Cardiac muscle cell (in vitro differentiated cells and primary cell): ENCODE data around the gene PHF13. TPM values are rescaled to one million over a fixed set of nuclear protein-coding genes. Genes with fewer than 3 reads are reported as not detected.
"Not testable (repeated sequence)": the region's sequence is repeated elsewhere in the genome, so short reads cannot be mapped to it uniquely, and the experiment has no call there.

ENCODE experiments used
- DNase-seq, 2 donors: peaks; one replicate each; pipeline versions ENCODE4 v3.0.0 to v3.0.0-alpha.2; 2010 to 2017; ENCODE audit warnings: low read depth in 1 of 2, low spot score in 1 of 2
- H3K27ac ChIP-seq: fragments of 200-600 bp; sonication (generic); 2 replicates; pipeline ENCODE4 v1.5.1; 2016
- H3K27me3 ChIP-seq: fragments of 200-600 bp; sonication (generic); 2 replicates; pipeline ENCODE4 v1.6.0; 2016; ENCODE audit warnings: control low read depth
- H3K36me3 ChIP-seq: fragments of 200-600 bp; sonication (generic); 2 replicates; pipeline ENCODE4 v1.5.1; 2016; ENCODE audit warnings: control low read depth
- H3K4me1 ChIP-seq: fragments of 200-600 bp; sonication (generic); 2 replicates; pipeline ENCODE4 v1.8.1; 2017; ENCODE audit warnings: low read depth, mild to moderate bottlenecking, mixed run types
- H3K4me3 ChIP-seq: fragments of 200-600 bp; sonication (generic); 2 replicates; pipeline ENCODE4 v1.5.1; 2016; ENCODE audit warnings: mild to moderate bottlenecking
- H3K9me3 ChIP-seq: fragments of 200-600 bp; sonication (generic); 2 replicates; pipeline ENCODE4 v1.5.1; 2017; ENCODE audit warnings: low read depth, mild to moderate bottlenecking, control low read depth
- CTCF ChIP-seq: IDR thresholded peaks from 2 replicates; pipeline ENCODE4 v1.5.1; 2012; ENCODE audit warnings: low read depth, mild to moderate bottlenecking, low read length
- polyA plus RNA-seq: library from polyadenylated mRNA; unstranded; fragments of >200 nt; fragmentation: Nextera tagmentation; extraction: Ambion mirVana; gene quantifications from 2 replicates; pipeline ENCODE4 v1.2.1, GENCODE V29; 2016
- total RNA-seq: library from RNA; depleted of rRNA; stranded (reverse); fragments of >200 nt; gene quantifications from 2 replicates; pipeline ENCODE4 v1.2.3, GENCODE V29; 2016

The PHF13 gene
- total and polyA plus RNA-seq, 2 experiments from 2014 or later, result 16.8 to 31.6 TPM

GRCh38 chr1:6638226-6638625 is 24.7 kb downstream of the PHF13 start:
- Histone ChIP-seq H3K36me3 (peaks cover 62% of the 10 kb centered on the region), H3K9me3 (no peaks in the 10 kb centered on the region), H3K27ac (no peak overlapping the region), H3K4me1 (no peaks in the 10 kb centered on the region), H3K27me3 (no peaks in the 10 kb centered on the region), H3K4me3 (no peak overlapping the region)
- peak in 1 of 2 donors; percentile 69 for DNase-seq
- TF ChIP-seq CTCF, result no peak

GRCh38 chr1:6640867-6641266 is 27.3 kb downstream of the PHF13 start:
- not testable (repeated sequence) for H3K27me3 ChIP-seq, H3K4me3 ChIP-seq, H3K27ac ChIP-seq, DNase-seq, H3K4me1 ChIP-seq, H3K9me3 ChIP-seq
- peaks cover 56% of the 10 kb centered on the region for H3K36me3 ChIP-seq

GRCh38 chr1:6645018-6645417 is 31.5 kb downstream of the PHF13 start:
- Histone ChIP-seq H3K27me3 (no peaks in the 10 kb centered on the region), H3K36me3 (peaks cover 26% of the 10 kb centered on the region), H3K27ac (no peak overlapping the region), H3K4me1 (no peaks in the 10 kb centered on the region), H3K9me3 (no peaks in the 10 kb centered on the region), H3K4me3 (no peak overlapping the region)
- DNase-seq, result no peak
- TF ChIP-seq CTCF, result no peak

GRCh38 chr1:6646499-6647148 is 33.1 kb downstream of the PHF13 start:
- peak; percentile 70 for TF ChIP-seq CTCF
- Histone ChIP-seq H3K4me3 (no peak overlapping the region), H3K27ac (no peak overlapping the region), H3K36me3 (peaks cover 15% of the 10 kb centered on the region), H3K27me3 (no peaks in the 10 kb centered on the region), H3K4me1 (no peaks in the 10 kb centered on the region), H3K9me3 (no peaks in the 10 kb centered on the region)
- peak; percentile 66 to 70 for DNase-seq

GRCh38 chr1:6648556-6648955 is 35.0 kb downstream of the PHF13 start:
- Histone ChIP-seq H3K4me3 (no peak overlapping the region), H3K4me1 (no peaks in the 10 kb centered on the region), H3K9me3 (no peaks in the 10 kb centered on the region), H3K27ac (no peak overlapping the region), H3K36me3 (peaks cover 13% of the 10 kb centered on the region), H3K27me3 (no peaks in the 10 kb centered on the region)
- DNase-seq, result no peak
- TF ChIP-seq CTCF, result no peak

GRCh38 chr1:6651909-6652308 is 38.4 kb downstream of the PHF13 start:
- Histone ChIP-seq H3K4me1 (no peaks in the 10 kb centered on the region), H3K36me3 (peaks cover 7% of the 10 kb centered on the region), H3K27me3 (no peaks in the 10 kb centered on the region), H3K9me3 (no peaks in the 10 kb centered on the region), H3K27ac (no peak overlapping the region), H3K4me3 (no peak overlapping the region)
- no peak for DNase-seq
- TF ChIP-seq CTCF, result no peak
